HCT116 (cell line): ENCODE results near the gene SPINT2. TPM values are rescaled to one million over a fixed set of nuclear protein-coding genes. Genes with fewer than 3 reads are reported as not detected.

ENCODE experiments used
- ATAC-seq: fragments of 200-7000 bp; cut with Tn5 transposase; 2 replicates; pipeline ENCODE4 v1.9.1; 2020; ENCODE audit warnings: mild to moderate bottlenecking, moderate library complexity
- BruUV-seq: library from RNA; stranded (reverse); fragments of 400-500 nt; replicated peaks from 2 replicates; lab custom pipeline; 2021; lab: Mats Ljungman, UMichigan
- CTCF ChIA-PET: fragments of 300-600 bp; sonication (Branson Sonifier 250); formaldehyde crosslinking; loops from one replicate; lab custom pipeline; 2021; ENCODE audit warnings: antibody characterized with exemption; lab: Charles Lee
- POLR2A ChIA-PET: fragments of 300-600, 350-600 bp; sonication (Branson Sonifier 250); formaldehyde crosslinking; loops from one replicate; lab custom pipeline; 2021; ENCODE audit warnings: antibody characterized with exemption; lab: Charles Lee
- RAD21 ChIA-PET, 2 experiments: fragments of 300-600 bp; sonication (Branson Sonifier 250); formaldehyde crosslinking; loops; one replicate each; lab custom pipeline; 2023; ENCODE audit warnings: low total read pairs in 2 of 2; ENCODE audit not compliant: uncharacterized antibody in 2 of 2, unreplicated experiment in 2 of 2, low non-redundant PET in 1 of 2; lab: Charles Lee
- DNase-seq: peaks from one replicate; pipeline ENCODE4 v3.0.0-alpha.2; 2010; ENCODE audit warnings: low read depth, low spot score
- H2AFZ ChIP-seq: fragments of 200-600 bp; shearing (Covaris generic), sonication (generic); 2 replicates; pipeline ENCODE4 v1.6.1; 2017; ENCODE audit warnings: low read depth, mixed run types, mixed read lengths, antibody characterized with exemption, low read length; ENCODE audit not compliant: poor library complexity, severe bottlenecking
- H3K27ac ChIP-seq: 2 replicates; pipeline ENCODE4 v1.5.1; 2012; ENCODE audit warnings: low read depth, low read length
- H3K27me3 ChIP-seq: fragments of 200-600 bp; sonication (generic); 2 replicates; pipeline ENCODE4 v1.6.1; 2016; ENCODE audit warnings: mixed run types, low read length, mixed read lengths; ENCODE audit not compliant: insufficient read depth
- H3K36me3 ChIP-seq, 2 experiments: fragments of 200-500 bp in 1 of 2; fragments of 200-600 bp in 1 of 2; sonication (Bioruptor generic) in 1 of 2; sonication (generic) in 1 of 2; 2 replicates each; pipeline versions ENCODE4 v1.5.1 to v1.6.1; 2014 to 2016; ENCODE audit warnings: low read length in 2 of 2, inconsistent platforms in 1 of 2, mixed read lengths in 1 of 2, mixed run types in 1 of 2; ENCODE audit not compliant: insufficient read depth in 2 of 2, control insufficient read depth in 1 of 2
- H3K4me1 ChIP-seq, 2 experiments: fragments of 200-600 bp in 1 of 2; sonication (generic) in 1 of 2; 2 replicates each; pipeline versions ENCODE4 v1.5.1 to v1.6.1; 2012 to 2017; ENCODE audit warnings: low read length in 2 of 2, inconsistent platforms in 1 of 2, mild to moderate bottlenecking in 1 of 2, mixed read lengths in 1 of 2, mixed run types in 1 of 2, moderate library complexity in 1 of 2; ENCODE audit not compliant: insufficient read depth in 2 of 2, control insufficient read depth in 1 of 2
- H3K4me2 ChIP-seq: fragments of 200-600 bp; sonication (generic); 2 replicates; pipeline ENCODE4 v1.6.1; 2017; ENCODE audit warnings: mixed run types, low read length, mixed read lengths
- H3K4me3 ChIP-seq, 2 experiments: fragments of 200-600 bp in 1 of 2; sonication (generic) in 1 of 2; replicated peaks in 1 of 2; 2 replicates each; pipeline ENCODE4 v1.5.1; 2011 to 2016; ENCODE audit warnings: low read length in 2 of 2, control low read depth in 1 of 2, low read depth in 1 of 2, mild to moderate bottlenecking in 1 of 2, mixed read lengths in 1 of 2, mixed run types in 1 of 2
- H3K79me2 ChIP-seq: fragments of 200-600 bp; sonication (generic); 2 replicates; pipeline ENCODE4 v1.6.1; 2017; ENCODE audit warnings: mild to moderate bottlenecking, mixed run types, low read length, moderate library complexity, mixed read lengths; ENCODE audit not compliant: insufficient read depth
- H3K9ac ChIP-seq: fragments of 200-600 bp; sonication (generic); 2 replicates; pipeline ENCODE4 v1.6.1; 2016; ENCODE audit warnings: low read length, mixed read lengths
- H3K9me2 ChIP-seq: fragments of 200-600 bp; sonication (generic), shearing (Covaris generic); 2 replicates; pipeline ENCODE4 v1.6.1; 2017; ENCODE audit warnings: mixed run types, mild to moderate bottlenecking, moderate library complexity; ENCODE audit not compliant: insufficient read depth
- H3K9me3 ChIP-seq, 2 experiments: fragments of 200-500 bp in 1 of 2; fragments of 200-600 bp in 1 of 2; sonication (Bioruptor generic) in 1 of 2; sonication (generic) in 1 of 2; 2 replicates each; pipeline ENCODE4 v1.6.1; 2014 to 2017; ENCODE audit warnings: low read length in 2 of 2, mixed read lengths in 2 of 2, inconsistent platforms in 1 of 2, low read depth in 1 of 2, mild to moderate bottlenecking in 1 of 2, mixed run types in 1 of 2, moderate library complexity in 1 of 2; ENCODE audit not compliant: control insufficient read depth in 1 of 2, insufficient read depth in 1 of 2
- H4K20me1 ChIP-seq: fragments of 200-600 bp; sonication (generic), shearing (Covaris generic); 2 replicates; pipeline ENCODE4 v1.6.1; 2017; ENCODE audit warnings: mixed run types, mild to moderate bottlenecking, moderate library complexity; ENCODE audit not compliant: insufficient read depth
- CTCF ChIP-seq, 3 experiments: fragments of 200-600 bp in 1 of 3; sonication (generic) in 1 of 3; IDR thresholded peaks in 2 of 3; conservative IDR thresholded peaks in 1 of 3; 2 replicates each; pipeline ENCODE4 v1.5.1; 2012 to 2017; ENCODE audit warnings: low read depth in 2 of 3, low read length in 2 of 3, antibody characterized with exemption in 1 of 3, borderline replicate concordance in 1 of 3, control low read depth in 1 of 3, mild to moderate bottlenecking in 1 of 3, mixed read lengths in 1 of 3, mixed run types in 1 of 3, moderate library complexity in 1 of 3; ENCODE audit not compliant: insufficient read depth in 1 of 3
- POLR2A ChIP-seq: IDR thresholded peaks from 2 replicates; pipeline ENCODE4 v1.7.0; 2011; ENCODE audit warnings: borderline replicate concordance; ENCODE audit not compliant: insufficient read depth, insufficient read length; ENCODE audit errors: extremely low read depth
- POLR2AphosphoS5 ChIP-seq: IDR thresholded peaks from 2 replicates; pipeline ENCODE4 v1.6.1; 2011; ENCODE audit warnings: mild to moderate bottlenecking, low read depth, low read length, moderate library complexity
- RAD21 ChIP-seq: IDR thresholded peaks from 2 replicates; pipeline ENCODE4 v1.6.1; 2012; ENCODE audit warnings: low read depth, mild to moderate bottlenecking
- YY1 ChIP-seq: IDR thresholded peaks from 2 replicates; pipeline ENCODE4 v1.6.1; 2011; ENCODE audit warnings: low read length, low read depth, moderate library complexity, mild to moderate bottlenecking; ENCODE audit not compliant: insufficient replicate concordance; ENCODE audit errors: extremely low read depth
- intact Hi-C: fragments of 100-400 bp; cut with micrococcal nuclease; formaldehyde crosslinking; loops from 2 replicates; pipeline ENCODE4 v1.10.0; 2022
- total RNA-seq: library from RNA; stranded (reverse); gene quantifications from one replicate; pipeline ENCODE4 v1.2.1, GENCODE V29; 2021; ENCODE audit not compliant: unreplicated experiment
- TF ChIP-seq, protein P1 (sequence below): IDR thresholded peaks from 2 replicates; pipeline ENCODE4 v1.6.1; 2012
- TF ChIP-seq, protein P2 (sequence below): IDR thresholded peaks from 2 replicates; pipeline ENCODE4 v1.6.1; 2012; ENCODE audit warnings: low read depth
- TF ChIP-seq, protein P3 (sequence below): IDR thresholded peaks from 2 replicates; pipeline ENCODE4 v1.6.1; 2011; ENCODE audit warnings: mild to moderate bottlenecking, low read length, moderate library complexity; ENCODE audit not compliant: insufficient replicate concordance; ENCODE audit errors: extremely low read depth

SPINT2 gene
- total RNA-seq, 1 experiment from 2014 or later: 500 TPM

GRCh38 chr19:38274739-38275138 is 10.4 kb downstream of the SPINT2 start:
- H3K79me2 ChIP-seq: peaks cover 100% of the 10 kb centered on the region
- H3K4me2 ChIP-seq: no peak overlapping the region
- intact Hi-C loops: no loop called here

More at GRCh38 chr19:38274739-38275138, 10.4 kb downstream of the SPINT2 start:
- no peak for TF ChIP-seq YY1
- no peak for TF ChIP-seq CTCF (IDR thresholded peaks at IDR 0.05 in 2 of 3, conservative IDR thresholded peaks at IDR 0.05 in 1 of 3; ENCODE audit: borderline replicate concordance in 1 of 3, insufficient read depth in 1 of 3, low read depth in 2 of 3, low read length in 2 of 3)
- TF ChIP-seq, protein P1, sequence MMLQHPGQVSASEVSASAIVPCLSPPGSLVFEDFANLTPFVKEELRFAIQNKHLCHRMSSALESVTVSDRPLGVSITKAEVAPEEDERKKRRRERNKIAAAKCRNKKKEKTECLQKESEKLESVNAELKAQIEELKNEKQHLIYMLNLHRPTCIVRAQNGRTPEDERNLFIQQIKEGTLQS: no peak
- no peak for TF ChIP-seq POLR2AphosphoS5
- no peak for TF ChIP-seq RAD21
- TF ChIP-seq POLR2A: no peak
- TF ChIP-seq, protein P2, sequence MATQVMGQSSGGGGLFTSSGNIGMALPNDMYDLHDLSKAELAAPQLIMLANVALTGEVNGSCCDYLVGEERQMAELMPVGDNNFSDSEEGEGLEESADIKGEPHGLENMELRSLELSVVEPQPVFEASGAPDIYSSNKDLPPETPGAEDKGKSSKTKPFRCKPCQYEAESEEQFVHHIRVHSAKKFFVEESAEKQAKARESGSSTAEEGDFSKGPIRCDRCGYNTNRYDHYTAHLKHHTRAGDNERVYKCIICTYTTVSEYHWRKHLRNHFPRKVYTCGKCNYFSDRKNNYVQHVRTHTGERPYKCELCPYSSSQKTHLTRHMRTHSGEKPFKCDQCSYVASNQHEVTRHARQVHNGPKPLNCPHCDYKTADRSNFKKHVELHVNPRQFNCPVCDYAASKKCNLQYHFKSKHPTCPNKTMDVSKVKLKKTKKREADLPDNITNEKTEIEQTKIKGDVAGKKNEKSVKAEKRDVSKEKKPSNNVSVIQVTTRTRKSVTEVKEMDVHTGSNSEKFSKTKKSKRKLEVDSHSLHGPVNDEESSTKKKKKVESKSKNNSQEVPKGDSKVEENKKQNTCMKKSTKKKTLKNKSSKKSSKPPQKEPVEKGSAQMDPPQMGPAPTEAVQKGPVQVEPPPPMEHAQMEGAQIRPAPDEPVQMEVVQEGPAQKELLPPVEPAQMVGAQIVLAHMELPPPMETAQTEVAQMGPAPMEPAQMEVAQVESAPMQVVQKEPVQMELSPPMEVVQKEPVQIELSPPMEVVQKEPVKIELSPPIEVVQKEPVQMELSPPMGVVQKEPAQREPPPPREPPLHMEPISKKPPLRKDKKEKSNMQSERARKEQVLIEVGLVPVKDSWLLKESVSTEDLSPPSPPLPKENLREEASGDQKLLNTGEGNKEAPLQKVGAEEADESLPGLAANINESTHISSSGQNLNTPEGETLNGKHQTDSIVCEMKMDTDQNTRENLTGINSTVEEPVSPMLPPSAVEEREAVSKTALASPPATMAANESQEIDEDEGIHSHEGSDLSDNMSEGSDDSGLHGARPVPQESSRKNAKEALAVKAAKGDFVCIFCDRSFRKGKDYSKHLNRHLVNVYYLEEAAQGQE: no peak
- TF ChIP-seq, protein P3, sequence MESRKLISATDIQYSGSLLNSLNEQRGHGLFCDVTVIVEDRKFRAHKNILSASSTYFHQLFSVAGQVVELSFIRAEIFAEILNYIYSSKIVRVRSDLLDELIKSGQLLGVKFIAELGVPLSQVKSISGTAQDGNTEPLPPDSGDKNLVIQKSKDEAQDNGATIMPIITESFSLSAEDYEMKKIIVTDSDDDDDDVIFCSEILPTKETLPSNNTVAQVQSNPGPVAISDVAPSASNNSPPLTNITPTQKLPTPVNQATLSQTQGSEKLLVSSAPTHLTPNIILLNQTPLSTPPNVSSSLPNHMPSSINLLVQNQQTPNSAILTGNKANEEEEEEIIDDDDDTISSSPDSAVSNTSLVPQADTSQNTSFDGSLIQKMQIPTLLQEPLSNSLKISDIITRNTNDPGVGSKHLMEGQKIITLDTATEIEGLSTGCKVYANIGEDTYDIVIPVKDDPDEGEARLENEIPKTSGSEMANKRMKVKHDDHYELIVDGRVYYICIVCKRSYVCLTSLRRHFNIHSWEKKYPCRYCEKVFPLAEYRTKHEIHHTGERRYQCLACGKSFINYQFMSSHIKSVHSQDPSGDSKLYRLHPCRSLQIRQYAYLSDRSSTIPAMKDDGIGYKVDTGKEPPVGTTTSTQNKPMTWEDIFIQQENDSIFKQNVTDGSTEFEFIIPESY: no peak
- Histone ChIP-seq H4K20me1 (peaks cover 10% of the 10 kb centered on the region; the same call in 1 of the 2 replicates), H3K9me2 (no peaks in the 10 kb centered on the region), H2AFZ (no peak overlapping the region), H3K4me1 (peaks cover 18 to 38% of the 10 kb centered on the region in 2 experiments), H3K27me3 (no peaks in the 10 kb centered on the region), H3K9me3 (no peaks in the 10 kb centered on the region), H3K4me3 (no peak overlapping the region), H3K27ac (no peak overlapping the region), H3K9ac (no peak overlapping the region), H3K36me3 (peaks cover 2 to 14% of the 10 kb centered on the region in 2 experiments; a peak in 2 of 4 replicates)
- BruUV-seq: no TSS peak
- ChIA-PET CTCF (no interaction called here), POLR2A (no interaction called here), RAD21 (no interaction called here)
- no peak for DNase-seq
- ATAC-seq: no peak
